ENCODE measurements around the gene CHKB.
A peak's percentile ranks its signal among the peaks of the same experiment; 100 is the strongest.

The CHKB gene

GRCh38 chr22:50606946-50607658 is 24.5 kb upstream of the CHKB start:
- no peak overlapping the region for H3K4me3 Mint-ChIP-seq
- H3K27me3 Mint-ChIP-seq, result peaks cover 45% of the 10 kb centered on the region

GRCh38 chr22:50606165-50606945 is 23.7 kb upstream of the CHKB start:
- ATAC-seq, result no peak
- Mint-ChIP-seq H3K27ac (no peak overlapping the region), H3K4me1 (peaks cover 3% of the 10 kb centered on the region), H3K4me3 (no peak overlapping the region), H3K9me3 (no peaks in the 10 kb centered on the region), H3K27me3 (peaks cover 52% of the 10 kb centered on the region), H3K36me3 (ENCODE audit: low read depth) (peaks cover 2% of the 10 kb centered on the region)
- no peak for DNase-seq

More at GRCh38 chr22:50606946-50607658, 24.5 kb upstream of the CHKB start:
- Mint-ChIP-seq H3K27ac (no peak overlapping the region), H3K4me1 (no peaks in the 10 kb centered on the region), H3K9me3 (no peaks in the 10 kb centered on the region), H3K36me3 (ENCODE audit: low read depth) (no peaks in the 10 kb centered on the region)
- ATAC-seq (no peak), DNase-seq (no peak)

GRCh38 chr22:50605613-50606074 is 23.0 kb upstream of the CHKB start:
- Mint-ChIP-seq H3K27me3 (peaks cover 52% of the 10 kb centered on the region), H3K27ac (no peak overlapping the region), H3K4me1 (peaks cover 3% of the 10 kb centered on the region), H3K36me3 (ENCODE audit: low read depth) (peaks cover 2% of the 10 kb centered on the region), H3K4me3 (no peak overlapping the region), H3K9me3 (no peaks in the 10 kb centered on the region)
- DNase-seq (no peak), ATAC-seq (no peak)

- no peak for DNase-seq
- peaks cover 50% of the 10 kb centered on the region for H3K27me3 Mint-ChIP-seq
- ATAC-seq, result no peak
- peaks cover 2% of the 10 kb centered on the region for H3K36me3 Mint-ChIP-seq (ENCODE audit: low read depth)
- no peak overlapping the region for H3K27ac Mint-ChIP-seq
- no peak overlapping the region for H3K4me3 Mint-ChIP-seq
- peaks cover 3% of the 10 kb centered on the region for H3K4me1 Mint-ChIP-seq
- H3K9me3 Mint-ChIP-seq, result no peaks in the 10 kb centered on the region
These were observed 22.5 kb upstream of the CHKB start for GRCh38 chr22:50605002-50605612.

- no peak overlapping the region for H3K4me3 Mint-ChIP-seq
- peaks cover 2% of the 10 kb centered on the region for H3K36me3 Mint-ChIP-seq (ENCODE audit: low read depth)
- DNase-seq (no peak), ATAC-seq (no peak)
- H3K27ac Mint-ChIP-seq, result no peak overlapping the region
- H3K27me3 Mint-ChIP-seq, result peaks cover 51% of the 10 kb centered on the region
- no peaks in the 10 kb centered on the region for H3K9me3 Mint-ChIP-seq
- peaks cover 3% of the 10 kb centered on the region for H3K4me1 Mint-ChIP-seq
These were observed 21.8 kb upstream of the CHKB start for GRCh38 chr22:50604256-50605001.

GRCh38 chr22:50603511-50604255 is 21.0 kb upstream of the CHKB start:
- peaks cover 46% of the 10 kb centered on the region for H3K27me3 Mint-ChIP-seq
- H3K36me3 Mint-ChIP-seq (ENCODE audit: low read depth), result peaks cover 2% of the 10 kb centered on the region
- no peaks in the 10 kb centered on the region for H3K9me3 Mint-ChIP-seq
- H3K4me3 Mint-ChIP-seq, result no peak overlapping the region
- ATAC-seq, result no peak
- no peak overlapping the region for H3K27ac Mint-ChIP-seq
- DNase-seq, result no peak
- peaks cover 3% of the 10 kb centered on the region for H3K4me1 Mint-ChIP-seq

GRCh38 chr22:50602338-50602700 is 19.7 kb upstream of the CHKB start:
- H3K9me3 Mint-ChIP-seq, result no peaks in the 10 kb centered on the region
- peaks cover 3% of the 10 kb centered on the region for H3K4me1 Mint-ChIP-seq
- no peak for ATAC-seq
- H3K4me3 Mint-ChIP-seq, result peak overlapping the region; percentile 70
- DNase-seq, result no peak
- no peak overlapping the region for H3K27ac Mint-ChIP-seq
- peaks cover 3% of the 10 kb centered on the region for H3K36me3 Mint-ChIP-seq (ENCODE audit: low read depth)
- peaks cover 48% of the 10 kb centered on the region for H3K27me3 Mint-ChIP-seq

- Mint-ChIP-seq H3K27me3 (peaks cover 48% of the 10 kb centered on the region), H3K27ac (no peak overlapping the region), H3K9me3 (no peaks in the 10 kb centered on the region), H3K36me3 (ENCODE audit: low read depth) (peaks cover 3% of the 10 kb centered on the region), H3K4me3 (peak overlapping the region; percentile 70), H3K4me1 (peaks cover 3% of the 10 kb centered on the region)
- DNase-seq (no peak), ATAC-seq (no peak)
These were observed 19.2 kb upstream of the CHKB start for GRCh38 chr22:50601669-50602337.

- no peak for ATAC-seq
- DNase-seq, result no peak
- H3K27me3 Mint-ChIP-seq, result peaks cover 44% of the 10 kb centered on the region
- H3K36me3 Mint-ChIP-seq (ENCODE audit: low read depth), result peaks cover 3% of the 10 kb centered on the region
- H3K4me1 Mint-ChIP-seq, result peaks cover 3% of the 10 kb centered on the region
- peak overlapping the region; percentile 70 for H3K4me3 Mint-ChIP-seq
- no peaks in the 10 kb centered on the region for H3K9me3 Mint-ChIP-seq
- no peak overlapping the region for H3K27ac Mint-ChIP-seq
These were observed 18.5 kb upstream of the CHKB start for GRCh38 chr22:50600967-50601668.

- Mint-ChIP-seq H3K4me1 (peaks cover 3% of the 10 kb centered on the region), H3K27ac (no peak within 1 kb of the TSS), H3K36me3 (ENCODE audit: low read depth) (peaks cover 3% of the 10 kb centered on the region), H3K27me3 (peaks cover 38% of the 10 kb centered on the region), H3K9me3 (no peaks in the 10 kb centered on the region), H3K4me3 (peak within 1 kb of the TSS; percentile 70)
- ATAC-seq (peak; percentile 15), DNase-seq (no peak)
These were observed 17.9 kb upstream of the CHKB start, which contains the start of gene MAPK8IP2 for GRCh38 chr22:50600538-50600937. Gene MAPK8IP2, plus strand, starts transcription at chr22:50600793. Its CDS starts 26 bp downstream, at chr22:50600819.

- peaks cover 5% of the 10 kb centered on the region for H3K36me3 Mint-ChIP-seq (ENCODE audit: low read depth)
- peaks cover 33% of the 10 kb centered on the region for H3K27me3 Mint-ChIP-seq
- peak overlapping the region; percentile 51 for H3K4me3 Mint-ChIP-seq
- no peak overlapping the region for H3K27ac Mint-ChIP-seq
- peaks cover 3% of the 10 kb centered on the region for H3K4me1 Mint-ChIP-seq
- ATAC-seq (peak; percentile 50), DNase-seq (peak; percentile 74)
- H3K9me3 Mint-ChIP-seq, result no peaks in the 10 kb centered on the region
These were observed 17.3 kb upstream of the CHKB start for GRCh38 chr22:50599816-50600455.

GRCh38 chr22:50597097-50597496 is 14.4 kb upstream of the CHKB start:
- Mint-ChIP-seq H3K27ac (no peak overlapping the region), H3K4me1 (peaks cover 3% of the 10 kb centered on the region), H3K4me3 (no peak overlapping the region), H3K9me3 (no peaks in the 10 kb centered on the region), H3K27me3 (peaks cover 18% of the 10 kb centered on the region), H3K36me3 (ENCODE audit: low read depth) (peaks cover 5% of the 10 kb centered on the region)
- ATAC-seq, result no peak
- DNase-seq, result no peak
